Keratinocyte (primary cell): Measurements from ENCODE around the gene RASAL2. TPM values are rescaled to one million over a fixed set of nuclear protein-coding genes. Genes with fewer than 3 reads are reported as not detected.

Experiments used
- DNase-seq: peaks from one replicate; pipeline ENCODE4 v3.0.0-alpha.2; 2011; ENCODE audit warnings: low read depth, missing footprints, low spot score
- FAIRE-seq: peaks from 2 replicates; lab custom pipeline; 2011; peaks lifted over from hg19 to GRCh38; lab: Jason Lieb, UNC
- H2AFZ ChIP-seq: 2 replicates; pipeline ENCODE4 v1.6.0; 2012; ENCODE audit warnings: low read length, control low read depth, inconsistent platforms; ENCODE audit not compliant: control insufficient read depth
- H3K27ac ChIP-seq: 2 replicates; pipeline ENCODE4 v1.5.1; 2011; ENCODE audit warnings: low read length; ENCODE audit not compliant: control insufficient read depth, insufficient read depth
- H3K27me3 ChIP-seq: 3 replicates; pipeline ENCODE4 v1.6.0; 2011; ENCODE audit warnings: low read length; ENCODE audit not compliant: control insufficient read depth, insufficient read depth; ENCODE audit errors: extremely low read depth
- H3K36me3 ChIP-seq, 2 experiments: 2 replicates in 1 of 2; 3 replicates in 1 of 2; pipeline ENCODE4 v1.5.1; 2011; ENCODE audit warnings: low read length in 2 of 2, mild to moderate bottlenecking in 1 of 2; ENCODE audit not compliant: control insufficient read depth in 2 of 2, insufficient read depth in 2 of 2; ENCODE audit errors: extremely low read depth in 1 of 2
- H3K4me1 ChIP-seq: 3 replicates; pipeline ENCODE4 v1.5.1; 2011; ENCODE audit warnings: low read length; ENCODE audit not compliant: control insufficient read depth, insufficient read depth; ENCODE audit errors: extremely low read depth
- H3K4me2 ChIP-seq: 3 replicates; pipeline ENCODE4 v1.6.0; 2011; ENCODE audit warnings: low read depth, low read length; ENCODE audit not compliant: control insufficient read depth, insufficient read depth; ENCODE audit errors: extremely low read depth
- H3K4me3 ChIP-seq, 3 experiments: fragments of 200-600 bp in 1 of 3; sonication (generic) in 1 of 3; 2 replicates in 2 of 3; 3 replicates in 1 of 3; pipeline ENCODE4 v1.5.1; 2011 to 2016; ENCODE audit warnings: low read length in 3 of 3, mild to moderate bottlenecking in 3 of 3, control low read depth in 2 of 3, inconsistent platforms in 1 of 3, low read depth in 1 of 3, mixed read lengths in 1 of 3, mixed run types in 1 of 3, moderate library complexity in 1 of 3; ENCODE audit not compliant: control insufficient read depth in 2 of 3, insufficient read depth in 2 of 3; ENCODE audit errors: extremely low read depth in 1 of 3
- H3K79me2 ChIP-seq: 2 replicates; pipeline ENCODE4 v1.6.0; 2012; ENCODE audit warnings: low read length; ENCODE audit not compliant: control insufficient read depth, insufficient read depth
- H3K9ac ChIP-seq: 3 replicates; pipeline ENCODE4 v1.6.0; 2011; ENCODE audit warnings: low read length; ENCODE audit not compliant: control insufficient read depth, insufficient read depth; ENCODE audit errors: extremely low read depth
- H3K9me1 ChIP-seq: 3 replicates; pipeline ENCODE4 v1.6.0; 2011; ENCODE audit warnings: low read length; ENCODE audit not compliant: control insufficient read depth, insufficient read depth; ENCODE audit errors: extremely low read depth
- H3K9me3 ChIP-seq: 2 replicates; pipeline ENCODE4 v1.5.1; 2012; ENCODE audit warnings: low read depth, low read length; ENCODE audit not compliant: control insufficient read depth
- H4K20me1 ChIP-seq: 3 replicates; pipeline ENCODE4 v1.6.0; 2011; ENCODE audit warnings: low read length; ENCODE audit not compliant: control insufficient read depth, insufficient read depth; ENCODE audit errors: extremely low read depth
- CTCF ChIP-seq, 3 experiments: IDR thresholded peaks in 1 of 3; conservative IDR thresholded peaks in 1 of 3; optimal IDR thresholded peaks in 1 of 3; 2 replicates in 2 of 3; 3 replicates in 1 of 3; pipeline versions ENCODE3 to v1.5.1; 2011; ENCODE audit warnings: low read length in 3 of 3, mild to moderate bottlenecking in 3 of 3, moderate library complexity in 2 of 3, control low read depth in 1 of 3, inconsistent platforms in 1 of 3; ENCODE audit not compliant: insufficient read depth in 2 of 3; ENCODE audit errors: extremely low read depth in 1 of 3
- EZH2 ChIP-seq: IDR thresholded peaks from one replicate; pipeline ENCODE4 v1.6.1; 2012; ENCODE audit warnings: inconsistent platforms, mild to moderate bottlenecking, low read length, moderate library complexity
- dilution Hi-C: fragments of 300-500 bp; cut with MboI; formaldehyde crosslinking; loops from one replicate; pipeline ENCODE4 v1.7.0; 2020; ENCODE audit warnings: low sequenced_read_pairs; ENCODE audit not compliant: extremely low pct_ligation_motif_present
- polyA plus RNA-seq, 5 experiments: library from polyadenylated mRNA; depleted of rRNA in 3 of 5; stranded (reverse) in 3 of 5; stranded (forward) in 1 of 5; unstranded in 1 of 5; fragments of >200 nt; gene quantifications; 1 replicate in 1 of 5; 2 replicates in 3 of 5; 3 replicates in 1 of 5; pipeline versions ENCODE4 v1.2.1 to v1.2.3, GENCODE V29; 2011 to 2012; ENCODE audit warnings: missing spikeins in 2 of 5, low read depth in 1 of 5, low replicate concordance in 1 of 5

RASAL2 gene
- polyA plus RNA-seq, 1 donor (not counting 4 experiments of a cell fraction or from before 2014, with no cell fraction given) = 27.2 TPM

- Histone ChIP-seq H3K9me1 (no peaks in the 10 kb centered on the region), H3K27me3 (no peaks in the 10 kb centered on the region), H3K4me2 (no peak overlapping the region), H3K27ac (no peak overlapping the region), H2AFZ (no peak overlapping the region), H3K9ac (no peak overlapping the region), H4K20me1 (no peaks in the 10 kb centered on the region), H3K9me3 (no peaks in the 10 kb centered on the region), H3K4me3 (no peak overlapping the region), H3K4me1 (no peaks in the 10 kb centered on the region), H3K36me3 (no peaks in the 10 kb centered on the region), H3K79me2 (no peaks in the 10 kb centered on the region)
- dilution Hi-C loops = no loop called here
- FAIRE-seq (no peak), DNase-seq (no peak)
- no peak for TF ChIP-seq EZH2
- no peak for TF ChIP-seq CTCF (optimal IDR thresholded peaks at IDR 0.05 in 1 of 3, IDR thresholded peaks at IDR 0.05 in 1 of 3, conservative IDR thresholded peaks at IDR 0.05 in 1 of 3; ENCODE audit: extremely low read depth in 1 of 3, insufficient read depth in 2 of 3, low read length in 3 of 3)
These were observed 18.6 kb upstream of the RASAL2 start for GRCh38 chr1:178075333-178075732.

GRCh38 chr1:178076607-178077006 is 17.3 kb upstream of the RASAL2 start:
- H3K36me3 ChIP-seq = no peaks in the 10 kb centered on the region
- dilution Hi-C loops = no loop called here
- no peak overlapping the region for H3K9ac ChIP-seq
- TF ChIP-seq CTCF (optimal IDR thresholded peaks at IDR 0.05 in 1 of 3, IDR thresholded peaks at IDR 0.05 in 1 of 3, conservative IDR thresholded peaks at IDR 0.05 in 1 of 3; ENCODE audit: extremely low read depth in 1 of 3, insufficient read depth in 2 of 3, low read length in 3 of 3) (no peak), EZH2 (no peak)
- H4K20me1 ChIP-seq = no peaks in the 10 kb centered on the region
- DNase-seq (no peak), FAIRE-seq (no peak)
- no peaks in the 10 kb centered on the region for H3K79me2 ChIP-seq
- no peak overlapping the region for H3K27ac ChIP-seq
- no peak overlapping the region for H3K4me3 ChIP-seq
- H3K27me3 ChIP-seq = no peaks in the 10 kb centered on the region
- no peaks in the 10 kb centered on the region for H3K9me1 ChIP-seq
- no peak overlapping the region for H2AFZ ChIP-seq
- H3K4me2 ChIP-seq = no peak overlapping the region
- no peaks in the 10 kb centered on the region for H3K4me1 ChIP-seq
- H3K9me3 ChIP-seq = no peaks in the 10 kb centered on the region
